ENCODE results near the gene TMEM139. TPM values are rescaled to one million over a fixed set of nuclear protein-coding genes. Genes with fewer than 3 reads are reported as not detected.

TMEM139 gene
- total RNA-seq, result 0.31 TPM

DNA sequence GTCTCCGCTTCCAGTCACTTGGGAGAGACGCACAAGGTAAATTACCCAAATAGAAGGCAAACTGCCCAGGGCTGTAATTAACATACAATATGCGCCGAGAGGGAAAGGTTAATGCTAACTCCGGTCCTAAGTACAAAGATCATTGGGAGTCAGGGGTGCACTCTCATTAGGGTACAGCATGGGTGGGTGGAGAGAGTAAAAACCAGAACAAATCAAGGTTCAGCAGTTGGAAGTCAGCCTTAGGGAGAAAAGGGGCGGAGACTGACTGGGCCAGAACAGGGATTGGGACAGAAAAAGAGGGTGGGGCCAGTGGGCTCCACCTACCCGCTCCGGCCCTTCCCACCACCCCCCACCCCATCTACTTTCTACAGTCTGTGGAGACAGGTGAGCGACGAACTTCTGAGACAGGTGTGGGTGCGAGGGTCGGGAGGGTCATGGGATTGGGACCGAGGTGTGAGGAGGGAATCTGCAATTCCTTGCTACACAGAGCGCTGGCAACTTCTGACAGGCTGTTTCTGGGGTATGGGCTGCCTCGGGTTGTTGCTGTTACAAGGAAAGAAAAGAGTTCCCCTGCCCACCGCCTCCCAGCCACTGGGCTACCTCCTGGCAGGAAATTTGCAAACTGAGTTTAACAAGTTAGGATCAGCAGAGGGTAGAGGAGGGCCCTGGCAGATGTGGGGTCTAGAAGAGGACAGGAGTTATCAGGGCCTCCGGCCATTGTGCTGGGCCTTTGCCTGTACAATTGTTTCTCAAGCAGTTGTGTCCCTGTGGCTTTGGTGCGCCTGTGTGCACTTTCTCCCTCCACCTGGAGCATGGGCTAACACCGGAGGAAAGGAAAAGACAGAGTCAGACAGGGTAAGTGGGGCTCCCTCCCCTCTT, at the start of gene TMEM139:
Gene TMEM139 (plus strand): TSS at position 368 of the 879 bp plus-strand sequence. CDS start 1,000 bp downstream, outside the sequence.
- DNase-seq, result no peak

DNA sequence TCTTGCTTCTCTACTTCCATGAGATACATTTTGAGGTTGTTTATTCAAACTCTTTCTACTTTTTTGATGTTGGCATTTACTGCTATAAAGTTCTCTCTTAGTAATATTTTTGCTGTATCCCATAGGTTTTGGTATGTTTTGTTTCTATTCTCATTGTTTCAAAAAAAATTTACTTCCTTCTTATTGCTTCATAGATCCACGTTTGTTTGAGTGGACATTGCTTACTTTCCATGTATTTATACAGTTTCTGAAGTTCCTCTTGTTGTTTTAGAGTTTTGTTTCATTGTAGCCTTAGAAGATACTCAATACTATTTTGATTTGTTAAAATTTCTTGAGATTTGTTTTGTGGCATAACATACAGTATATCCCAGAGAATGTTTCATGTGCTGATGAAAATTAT, 49.2 kb upstream of the TMEM139 start:
- no peak for DNase-seq

DNA sequence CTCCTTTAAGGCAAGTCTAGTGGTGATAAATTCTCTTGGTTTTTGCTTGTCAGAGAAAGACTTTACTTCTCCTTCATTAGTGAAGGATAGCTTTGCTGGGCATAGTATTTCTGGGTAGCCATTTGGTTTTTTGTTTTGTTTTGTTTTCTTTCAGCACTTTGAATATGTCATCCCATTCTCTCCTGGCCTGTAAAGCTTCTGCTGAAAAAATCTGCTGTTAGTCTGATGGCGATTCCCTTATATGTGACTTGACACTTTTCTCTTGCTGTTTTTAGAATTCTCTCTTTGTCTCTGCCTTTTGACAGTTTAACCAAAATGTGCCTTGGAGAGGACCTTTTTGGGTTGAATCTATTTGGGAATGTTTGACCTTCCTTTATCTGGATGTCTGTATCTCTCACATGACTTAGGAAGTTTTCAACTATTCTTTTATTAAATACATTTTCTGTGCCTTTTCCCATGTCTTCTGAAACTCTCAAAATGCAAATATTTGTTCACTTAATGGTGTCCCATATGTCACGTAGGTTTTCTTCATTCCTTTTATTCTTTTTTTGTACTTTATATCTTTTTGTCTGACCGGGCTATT, 48.3 kb upstream of the TMEM139 start:
- no peak for DNase-seq

DNA sequence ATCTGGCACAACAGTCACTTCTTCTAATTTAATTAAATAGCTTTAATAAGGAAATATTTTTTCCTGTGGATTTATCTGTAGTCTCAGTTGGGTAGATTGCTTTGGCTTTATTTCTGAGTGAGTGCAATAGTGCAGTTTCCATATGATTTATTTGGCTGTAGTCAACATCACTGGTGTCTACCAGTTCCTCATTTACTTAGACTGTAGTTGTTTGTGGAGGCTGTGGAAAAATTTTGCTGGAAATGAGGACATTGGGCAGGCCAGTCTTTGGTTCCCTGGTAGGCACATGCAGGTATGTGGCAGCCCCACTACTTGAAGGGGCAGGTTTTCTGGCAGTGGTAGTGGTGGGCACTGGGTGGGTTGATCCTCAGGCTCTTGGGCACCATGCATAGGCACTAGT, 47.4 kb upstream of the TMEM139 start:
- no peak for DNase-seq

DNA sequence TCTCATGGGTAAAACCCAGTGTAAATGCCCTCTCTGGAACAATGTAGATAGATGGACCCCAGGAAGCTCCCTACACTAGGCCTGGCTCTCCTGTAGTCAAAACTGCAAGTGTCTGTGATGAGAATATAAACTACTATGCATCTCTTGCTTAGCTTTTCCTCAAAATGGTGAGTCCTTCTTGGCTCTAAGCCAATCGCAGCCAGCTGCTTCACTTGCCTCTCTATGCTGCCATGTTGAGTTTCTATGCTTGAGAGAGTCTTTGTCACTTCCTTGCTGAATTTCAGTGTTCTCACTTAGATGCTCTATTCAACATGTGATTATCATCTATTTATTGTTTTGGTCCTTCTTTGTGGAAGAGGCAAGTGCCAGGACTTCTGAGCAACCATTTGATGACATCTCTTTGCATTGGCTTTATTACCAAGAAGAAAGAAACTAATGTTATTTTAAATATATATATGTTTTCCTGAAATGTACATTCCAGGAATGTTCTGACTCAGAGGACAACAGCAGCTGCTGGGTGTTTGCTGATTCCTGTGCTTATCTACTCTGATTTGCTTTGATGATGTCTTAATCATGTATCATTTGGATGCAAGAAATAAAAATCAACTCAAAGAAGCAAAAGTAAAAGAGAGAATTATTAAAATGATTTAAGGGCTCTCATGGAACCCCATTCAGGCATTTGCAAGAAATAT, 46.3 kb upstream of the TMEM139 start:
- DNase-seq, result no peak

DNA sequence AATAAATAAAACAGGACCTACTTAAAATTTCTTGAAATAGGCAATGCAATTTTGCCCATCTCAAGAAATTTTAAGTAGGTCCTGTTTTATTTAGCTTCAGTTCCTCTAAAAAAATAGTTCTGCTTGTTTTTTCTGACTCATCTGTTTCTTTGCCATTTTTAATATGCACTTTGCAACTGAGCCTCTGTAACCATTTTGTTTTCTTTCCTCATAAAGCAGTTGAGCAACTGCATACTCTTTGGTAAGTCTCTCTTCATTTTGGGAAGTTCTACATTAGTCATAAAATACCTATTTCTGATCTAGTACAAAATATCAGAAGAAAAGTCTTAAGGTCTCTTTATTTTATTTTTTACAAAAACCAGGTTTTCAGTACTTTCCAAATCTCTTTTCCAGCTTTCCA, 44.9 kb upstream of the TMEM139 start:
- DNase-seq, result no peak

DNA sequence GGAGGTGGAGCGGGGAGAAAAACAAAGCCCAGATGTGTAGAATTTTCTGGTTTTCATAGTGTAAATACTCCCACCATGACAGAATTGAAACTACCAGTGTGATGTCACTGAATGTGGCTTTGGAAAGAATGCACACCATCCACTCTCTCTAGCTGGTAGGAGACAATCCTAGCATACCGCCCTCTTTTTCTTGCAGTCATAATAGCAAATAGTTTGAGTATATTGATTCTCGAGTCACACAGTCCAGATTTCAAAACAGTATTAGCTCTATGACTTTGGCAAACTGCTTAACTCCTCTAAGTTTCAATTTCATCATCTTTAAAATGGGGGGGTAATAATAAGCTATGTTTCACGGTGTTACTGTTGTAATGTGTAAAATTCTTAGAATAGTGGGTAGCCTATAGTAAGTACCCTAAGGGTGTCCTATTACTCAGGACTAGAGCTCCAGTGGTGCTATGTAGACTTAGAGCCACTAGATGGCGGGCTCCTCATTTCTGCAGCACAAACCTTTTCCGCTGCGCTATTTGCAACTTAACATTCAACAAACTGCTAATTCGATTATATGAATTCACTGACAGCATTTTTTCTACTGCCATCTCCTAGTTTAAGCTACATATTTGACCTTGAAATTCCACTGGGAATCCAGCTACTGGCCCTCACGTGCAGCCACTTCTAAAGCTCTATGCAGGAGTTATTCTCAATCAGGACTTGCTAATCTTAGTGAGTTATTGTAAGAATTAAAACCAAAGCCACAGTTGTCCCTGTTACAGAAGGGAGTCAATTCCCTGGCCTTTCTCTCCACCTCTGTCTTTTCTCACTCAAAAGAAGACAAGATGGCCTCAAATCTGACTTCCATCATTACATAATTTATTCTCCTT, 44.2 kb upstream of the TMEM139 start:
- peak; percentile 25 for DNase-seq

DNA sequence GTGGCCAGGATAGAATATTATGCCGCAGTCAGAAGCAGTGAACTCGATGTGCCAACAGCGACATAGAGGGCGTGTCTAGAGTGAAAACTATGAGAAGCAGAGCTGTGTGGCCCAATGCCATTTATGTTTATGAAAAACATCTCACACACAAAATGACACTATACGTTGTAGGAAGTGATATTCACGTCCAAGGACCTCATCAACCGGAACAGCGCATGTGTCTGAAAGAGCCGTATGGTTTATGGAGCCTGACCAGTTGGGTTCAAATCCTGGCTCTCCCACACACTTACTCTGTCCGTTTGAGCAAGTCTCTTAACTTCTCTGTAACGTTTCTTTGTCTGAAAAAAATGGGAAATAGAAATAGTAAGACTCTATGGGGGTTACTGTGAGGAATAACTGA, 42.5 kb upstream of the TMEM139 start:
- DNase-seq, result no peak

DNA sequence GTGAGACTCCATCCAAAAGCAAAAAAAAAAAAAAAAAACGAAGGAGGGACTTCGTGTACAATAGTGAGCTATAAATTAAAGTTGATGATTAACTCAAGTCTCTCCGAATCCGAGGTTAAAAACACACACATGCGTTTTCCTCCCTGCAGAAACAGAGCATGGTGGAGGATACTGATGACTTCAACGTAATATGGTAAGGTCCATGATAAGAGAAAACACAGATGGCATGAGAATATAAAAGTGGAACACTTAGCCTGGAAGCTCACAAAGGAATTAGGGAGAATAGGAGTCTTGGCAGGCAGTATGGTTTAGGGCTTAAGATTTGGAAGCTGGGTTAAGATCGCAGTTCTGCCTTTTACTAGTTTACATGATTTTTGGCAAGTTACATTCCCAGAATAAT, 41.6 kb upstream of the TMEM139 start:
- DNase-seq, result no peak

DNA sequence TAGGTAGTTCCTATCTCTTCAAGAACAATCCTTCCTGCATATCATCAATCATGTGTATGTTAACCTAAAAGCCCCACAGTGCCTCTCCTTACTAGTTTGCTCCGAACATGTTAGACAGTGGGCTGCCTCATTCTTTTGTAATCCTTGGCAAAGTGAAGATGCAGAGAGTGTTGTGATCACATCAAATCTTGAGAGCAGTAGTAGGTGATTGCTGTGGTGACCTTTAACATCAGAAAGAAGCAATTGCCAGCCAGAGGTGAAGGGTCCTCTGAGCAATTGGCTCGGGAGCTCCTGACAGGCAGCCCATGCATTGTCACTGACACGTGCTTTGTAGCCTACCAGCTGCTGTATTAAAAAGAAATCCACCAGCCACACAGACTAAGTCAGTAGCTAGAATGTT, 41.1 kb upstream of the TMEM139 start:
- DNase-seq, result no peak

DNA sequence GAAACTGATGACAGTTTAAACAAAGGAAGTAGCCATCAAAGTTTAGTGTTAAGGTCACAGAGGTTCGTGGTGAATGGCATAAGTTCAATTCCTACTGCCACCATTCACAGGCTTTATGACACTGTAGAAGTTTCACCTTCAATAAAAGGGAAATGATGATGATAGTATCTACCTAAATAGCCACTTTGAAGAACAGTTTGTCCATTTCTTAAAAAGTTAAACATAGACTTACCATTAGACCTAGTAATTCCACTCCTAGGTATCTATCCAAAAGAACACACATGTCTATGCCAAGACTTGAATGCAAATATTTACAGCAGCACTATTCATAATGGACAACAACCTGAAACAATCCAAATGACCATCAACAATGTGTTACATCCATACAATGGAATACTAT, 40.4 kb upstream of the TMEM139 start:
- DNase-seq, result no peak

DNA sequence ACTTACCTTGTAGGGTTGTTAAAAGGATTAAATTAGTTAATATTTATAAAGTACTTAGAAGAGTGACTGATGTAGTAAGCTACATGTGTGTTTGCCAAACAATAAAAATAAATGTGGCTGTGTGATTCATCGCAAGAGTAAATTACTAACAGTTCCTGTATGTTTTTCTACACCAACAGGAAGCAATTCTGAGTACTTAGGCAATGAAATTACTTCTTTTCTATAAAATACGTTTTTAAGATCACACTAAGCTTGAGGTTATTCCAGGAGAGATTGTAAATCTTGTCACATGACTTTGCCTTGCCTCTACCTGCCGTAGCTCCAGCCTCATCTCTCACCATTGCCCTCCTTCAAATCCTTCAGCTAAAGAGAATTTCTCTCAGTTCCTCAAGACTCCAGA, 39.6 kb upstream of the TMEM139 start:
- DNase-seq, result no peak

DNA sequence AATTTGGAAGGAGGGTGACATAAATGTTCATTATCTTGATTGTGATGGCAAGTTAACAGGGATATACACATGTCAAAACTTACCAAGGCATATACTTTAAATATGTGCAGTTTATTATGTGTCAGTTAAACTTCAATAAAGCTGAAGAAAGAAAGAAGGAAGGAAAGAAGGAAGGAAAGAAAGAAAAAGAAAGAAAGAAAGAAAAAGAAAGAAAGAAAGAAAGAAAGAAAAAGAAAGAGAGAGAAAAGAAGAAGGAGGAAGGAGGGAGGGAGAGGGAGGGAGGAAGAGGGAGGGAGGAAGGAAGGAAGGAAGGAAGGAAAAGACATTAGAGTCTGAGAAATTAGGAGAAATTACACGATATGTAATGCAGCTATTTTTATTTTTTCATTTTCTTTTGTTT, 37.4 kb upstream of the TMEM139 start:
- DNase-seq, result no peak

DNA sequence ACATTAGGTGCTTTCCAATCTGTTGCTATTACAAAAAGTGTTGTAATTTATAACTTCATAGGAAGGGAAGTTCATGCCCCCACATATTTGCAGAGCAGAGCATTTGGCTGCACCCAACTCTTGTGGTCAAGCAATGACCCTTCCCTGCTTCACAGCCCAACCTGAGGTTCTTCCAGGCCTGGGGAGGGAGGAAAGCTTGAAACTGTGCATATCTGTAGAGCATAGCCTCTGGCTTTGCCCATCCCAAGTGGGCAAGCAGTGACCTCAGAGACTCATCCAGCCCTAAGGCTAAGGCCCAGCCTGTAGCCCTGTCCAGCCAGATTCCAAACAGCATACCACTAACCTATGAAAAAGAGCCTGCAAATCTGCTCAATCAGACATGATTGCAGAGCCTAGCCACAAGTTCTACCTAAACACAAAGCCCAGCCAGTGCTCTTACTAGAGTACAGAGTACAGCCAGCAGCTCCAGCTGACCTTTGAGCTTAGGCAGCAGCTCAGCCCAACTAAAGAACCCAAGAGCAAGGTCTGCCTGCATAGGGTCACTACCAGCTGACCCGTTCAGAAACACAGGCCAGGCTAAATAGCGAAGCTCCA, 35.9 kb upstream of the TMEM139 start:
- DNase-seq, result no peak

DNA sequence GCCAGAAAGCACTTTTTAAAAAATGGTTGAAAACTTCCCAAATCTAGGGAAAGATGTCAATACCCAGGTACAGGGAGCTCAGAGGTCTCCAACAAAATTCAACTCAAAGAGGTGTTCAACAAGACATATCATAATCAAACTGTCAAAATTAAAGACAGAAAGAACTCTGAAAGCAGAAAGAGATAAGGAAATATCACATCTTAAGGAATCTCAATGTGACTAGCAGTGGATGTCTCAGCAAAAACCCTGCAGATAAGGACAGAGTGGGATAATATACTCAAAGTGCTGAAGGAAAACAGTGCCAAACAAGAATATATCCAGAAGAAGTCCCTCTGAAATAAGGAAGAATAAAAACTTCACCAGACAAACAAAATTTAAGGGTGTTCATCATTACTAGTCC, 34.6 kb upstream of the TMEM139 start:
- no peak for DNase-seq

DNA sequence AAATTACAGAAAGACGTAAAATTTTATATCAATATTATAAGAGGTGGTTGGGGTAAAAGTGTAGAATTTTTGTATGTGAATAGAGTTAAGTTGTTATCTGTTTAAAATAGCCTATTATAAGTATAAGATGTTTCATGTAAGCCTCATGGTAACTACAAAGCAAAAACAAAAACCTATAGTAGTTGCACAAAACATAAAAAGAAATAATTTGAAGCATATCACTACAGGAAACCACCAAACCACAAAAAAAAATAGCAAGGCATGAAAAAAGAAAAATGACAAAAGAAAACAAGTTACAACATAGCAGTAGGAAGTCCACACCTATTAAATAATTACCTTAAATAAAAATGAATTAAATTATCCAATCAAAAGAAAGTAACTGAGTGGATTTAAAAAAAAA, 33.9 kb upstream of the TMEM139 start:
- DNase-seq, result no peak

DNA sequence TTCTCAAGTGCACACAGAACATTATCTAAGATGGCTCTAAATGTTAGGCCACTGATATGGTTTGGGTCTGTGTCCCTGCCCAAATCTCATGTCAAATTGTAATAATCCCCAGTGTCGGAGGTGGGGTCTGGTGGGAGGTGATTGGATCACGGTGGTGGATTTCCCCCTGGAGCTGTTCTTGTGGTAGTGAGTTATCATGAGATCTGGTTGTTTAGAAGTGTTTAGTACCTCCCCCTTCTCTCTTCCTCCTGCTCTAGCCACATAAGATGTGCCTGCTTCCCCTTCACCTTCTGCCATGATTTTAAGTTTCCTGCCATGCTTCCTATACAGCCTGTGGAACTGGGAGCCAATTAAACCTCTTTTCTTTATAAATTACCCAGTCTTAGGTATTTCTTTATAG, 32.8 kb upstream of the TMEM139 start:
- DNase-seq, result no peak

DNA sequence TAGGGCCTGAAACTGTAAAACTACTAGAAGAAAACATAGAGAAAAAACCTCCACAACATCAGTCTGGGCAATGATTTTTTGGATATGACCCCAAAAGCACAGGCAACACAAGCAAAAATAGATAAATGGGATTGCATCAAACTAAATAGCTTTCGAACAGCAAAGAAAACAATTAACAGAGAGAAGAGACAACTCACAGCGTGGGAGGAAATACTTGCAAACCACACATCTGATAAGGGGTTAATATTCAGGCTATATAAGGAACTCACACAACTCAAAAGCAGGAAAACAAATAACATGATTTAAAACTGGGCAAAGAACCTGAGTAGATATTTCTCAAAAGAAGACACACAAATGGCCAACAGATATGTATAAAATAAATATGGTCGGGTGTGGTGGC, 29.2 kb upstream of the TMEM139 start:
- no peak for DNase-seq

DNA sequence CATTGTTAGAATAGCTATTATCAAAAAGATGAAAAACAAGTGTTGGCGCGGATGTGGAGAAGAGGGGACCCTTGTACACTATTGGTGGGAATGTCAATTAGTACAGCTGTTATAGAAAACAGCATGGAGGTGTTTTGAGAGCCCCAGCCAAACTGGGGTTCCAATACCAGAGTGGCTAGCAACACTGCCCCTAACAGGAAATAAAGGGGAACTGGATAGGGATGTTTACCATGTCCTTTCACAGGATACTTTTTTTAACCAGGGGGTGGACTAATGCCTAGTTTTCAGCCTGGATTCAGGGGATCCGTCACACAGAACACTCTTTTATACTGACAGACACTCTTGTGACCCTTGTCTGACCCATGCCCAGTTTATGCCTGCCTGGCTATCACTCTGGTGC, 28.4 kb upstream of the TMEM139 start:
- no peak for DNase-seq

DNA sequence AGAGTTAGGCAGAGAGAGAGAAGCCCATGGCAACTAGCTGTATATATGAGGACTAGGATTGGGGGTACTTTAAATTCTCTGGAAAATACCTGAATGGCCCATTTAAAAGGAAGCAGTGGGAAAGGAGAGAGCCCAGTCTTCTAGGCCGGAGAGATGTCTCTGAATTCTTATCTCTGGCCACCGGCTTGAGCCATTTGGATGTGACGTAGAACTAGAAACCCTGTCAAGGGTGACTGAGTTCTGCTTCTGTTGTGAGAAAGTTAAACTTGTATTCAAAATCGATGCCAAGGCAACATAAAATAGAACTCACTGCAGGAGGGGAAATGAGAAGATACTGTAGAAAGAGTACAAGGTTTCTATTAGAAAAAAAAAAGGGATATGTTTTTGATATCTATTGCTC, 27.8 kb upstream of the TMEM139 start:
- no peak for DNase-seq

DNA sequence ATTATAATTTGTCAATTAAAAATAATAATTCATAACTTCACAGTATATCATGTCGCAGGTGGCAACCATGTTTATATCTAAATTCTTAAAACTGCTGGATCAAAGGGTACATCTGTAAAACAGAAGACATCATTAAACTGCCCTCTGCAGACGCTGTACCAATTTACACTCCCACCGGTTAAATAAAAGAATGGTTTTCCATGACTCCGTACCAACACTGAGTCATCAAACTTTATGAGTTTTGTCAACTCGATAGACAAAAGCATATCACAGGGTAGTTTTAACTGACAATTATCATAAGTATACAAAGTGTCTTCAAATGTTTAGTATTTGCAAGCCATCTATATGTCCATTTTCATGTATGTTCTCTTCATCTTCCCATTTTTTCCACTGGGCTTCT, 27.3 kb upstream of the TMEM139 start:
- DNase-seq, result no peak

DNA sequence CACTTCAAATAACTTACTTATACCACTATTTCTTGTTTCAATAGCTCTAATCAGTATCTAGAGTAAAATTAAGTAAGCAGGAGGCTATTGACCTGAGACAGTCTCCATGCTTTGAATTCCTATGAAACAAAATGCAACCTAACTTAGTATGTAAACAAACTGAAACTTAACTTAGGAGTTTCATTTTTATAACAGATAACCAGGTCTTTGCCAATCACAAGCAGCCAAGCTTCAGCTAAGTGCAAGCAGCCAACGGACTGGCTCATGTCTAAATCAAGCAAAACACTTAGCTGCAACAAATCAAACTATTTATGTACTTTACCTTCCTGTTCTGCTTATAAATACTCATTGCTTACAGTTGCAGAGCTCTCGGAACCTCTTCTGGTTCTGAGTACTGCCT, 25.9 kb upstream of the TMEM139 start:
- no peak for DNase-seq

All from occipital lobe (tissue), 2 donors.